Measurements from ENCODE around the gene OTUD4.
A peak's percentile ranks its signal among the peaks of the same experiment; 100 is the strongest.
"Not testable (repeated sequence)": the region's sequence is repeated elsewhere in the genome, so short reads cannot be mapped to it uniquely, and the experiment has no call there.

Gene OTUD4

GRCh38 chr4:145176641-145177432 lies 3.6 kb downstream of the OTUD4 start:
- no peak for DNase-seq (ENCODE audit: low spot score in 2 of 2)
- peaks cover 5% of the 10 kb centered on the region for H3K4me1 ChIP-seq
- in situ Hi-C loops (cut with MboI; ENCODE audit: low sequenced_read_pairs), result no loop called here
- H3K36me3 ChIP-seq (replicated peaks), result peaks cover 17% of the 10 kb centered on the region
- no peaks in the 10 kb centered on the region for H3K9me3 ChIP-seq
- H3K27me3 ChIP-seq (ENCODE audit: low read depth), result no peaks in the 10 kb centered on the region
- peak overlapping the region; percentile 85 for H3K4me3 ChIP-seq

- no peak for DNase-seq (ENCODE audit: low spot score in 2 of 2)
- Histone ChIP-seq H3K4me3 (no peak overlapping the region), H3K27me3 (ENCODE audit: low read depth) (no peaks in the 10 kb centered on the region), H3K36me3 (replicated peaks) (peaks cover 51% of the 10 kb centered on the region), H3K9me3 (no peaks in the 10 kb centered on the region), H3K4me1 (no peaks in the 10 kb centered on the region; the same call in 1 of the 2 replicates)
- in situ Hi-C loops (cut with MboI; ENCODE audit: low sequenced_read_pairs), result no loop called here
Observed at GRCh38 chr4:145171911-145172310, 8.5 kb downstream of the OTUD4 start.

- no peak overlapping the region for H3K4me3 ChIP-seq
- no peak for DNase-seq (ENCODE audit: low spot score in 2 of 2)
- H3K9me3 ChIP-seq, result no peaks in the 10 kb centered on the region
- H3K27me3 ChIP-seq (ENCODE audit: low read depth), result no peaks in the 10 kb centered on the region
- no peaks in the 10 kb centered on the region for H3K4me1 ChIP-seq
- in situ Hi-C loops (cut with MboI; ENCODE audit: low sequenced_read_pairs), result no loop called here
- H3K36me3 ChIP-seq (replicated peaks), result peaks cover 52% of the 10 kb centered on the region
Observed at GRCh38 chr4:145170223-145170622, 10.2 kb downstream of the OTUD4 start.

GRCh38 chr4:145168581-145169187 lies 11.7 kb downstream of the OTUD4 start:
- H3K9me3 ChIP-seq, result no peaks in the 10 kb centered on the region
- DNase-seq (ENCODE audit: low spot score in 2 of 2), result no peak
- peaks cover 56% of the 10 kb centered on the region for H3K36me3 ChIP-seq (replicated peaks)
- H3K4me3 ChIP-seq, result no peak overlapping the region
- H3K4me1 ChIP-seq, result no peaks in the 10 kb centered on the region
- in situ Hi-C loops (cut with MboI; ENCODE audit: low sequenced_read_pairs), result no loop called here
- no peaks in the 10 kb centered on the region for H3K27me3 ChIP-seq (ENCODE audit: low read depth)

GRCh38 chr4:145167887-145168286 lies 12.5 kb downstream of the OTUD4 start:
- in situ Hi-C loops (cut with MboI; ENCODE audit: low sequenced_read_pairs), result no loop called here
- Histone ChIP-seq H3K27me3 (ENCODE audit: low read depth) (no peaks in the 10 kb centered on the region), H3K4me1 (no peaks in the 10 kb centered on the region), H3K9me3 (no peaks in the 10 kb centered on the region), H3K4me3 (no peak overlapping the region), H3K36me3 (replicated peaks) (peaks cover 56% of the 10 kb centered on the region)
- DNase-seq (ENCODE audit: low spot score in 2 of 2), result no peak

GRCh38 chr4:145161549-145161948 lies 18.8 kb downstream of the OTUD4 start:
- in situ Hi-C loops (cut with MboI; ENCODE audit: low sequenced_read_pairs), result no loop called here
- DNase-seq (ENCODE audit: low spot score in 2 of 2), result no peak
- peaks cover 66% of the 10 kb centered on the region for H3K36me3 ChIP-seq (replicated peaks)
- H3K4me3 ChIP-seq, result no peak overlapping the region
- H3K9me3 ChIP-seq, result no peaks in the 10 kb centered on the region
- no peaks in the 10 kb centered on the region for H3K4me1 ChIP-seq
- no peaks in the 10 kb centered on the region for H3K27me3 ChIP-seq (ENCODE audit: low read depth)

GRCh38 chr4:145156986-145157385 lies 23.4 kb downstream of the OTUD4 start:
- no peak overlapping the region for H3K4me3 ChIP-seq
- no peaks in the 10 kb centered on the region for H3K9me3 ChIP-seq
- peaks cover 60% of the 10 kb centered on the region for H3K36me3 ChIP-seq (replicated peaks)
- peaks cover 10% of the 10 kb centered on the region for H3K4me1 ChIP-seq
- no peak for DNase-seq (ENCODE audit: low spot score in 2 of 2)
- in situ Hi-C loops (cut with MboI; ENCODE audit: low sequenced_read_pairs), result no loop called here
- no peaks in the 10 kb centered on the region for H3K27me3 ChIP-seq (ENCODE audit: low read depth)

GRCh38 chr4:145155268-145155870 lies 25.0 kb downstream of the OTUD4 start:
- Histone ChIP-seq H3K36me3 (replicated peaks) (peaks cover 57% of the 10 kb centered on the region), H3K4me1 (peaks cover 10% of the 10 kb centered on the region), H3K9me3 (no peaks in the 10 kb centered on the region), H3K4me3 (no peak overlapping the region), H3K27me3 (ENCODE audit: low read depth) (no peaks in the 10 kb centered on the region)
- in situ Hi-C loops (cut with MboI; ENCODE audit: low sequenced_read_pairs), result no loop called here
- DNase-seq (ENCODE audit: low spot score in 2 of 2), result no peak

GRCh38 chr4:145154573-145154972 lies 25.8 kb downstream of the OTUD4 start:
- in situ Hi-C loops (cut with MboI; ENCODE audit: low sequenced_read_pairs), result no loop called here
- no peaks in the 10 kb centered on the region for H3K27me3 ChIP-seq (ENCODE audit: low read depth)
- H3K9me3 ChIP-seq, result no peaks in the 10 kb centered on the region
- peak in 1 of 2 experiments; percentile 29 for DNase-seq (ENCODE audit: low spot score in 2 of 2)
- H3K4me3 ChIP-seq, result no peak overlapping the region
- peaks cover 58% of the 10 kb centered on the region for H3K36me3 ChIP-seq (replicated peaks)
- H3K4me1 ChIP-seq, result peaks cover 10% of the 10 kb centered on the region

GRCh38 chr4:145153904-145154298 lies 26.5 kb downstream of the OTUD4 start:
- no peaks in the 10 kb centered on the region for H3K27me3 ChIP-seq (ENCODE audit: low read depth)
- in situ Hi-C loops (cut with MboI; ENCODE audit: low sequenced_read_pairs), result no loop called here
- no peak overlapping the region for H3K4me3 ChIP-seq
- peaks cover 10% of the 10 kb centered on the region for H3K4me1 ChIP-seq
- no peaks in the 10 kb centered on the region for H3K9me3 ChIP-seq
- H3K36me3 ChIP-seq (replicated peaks), result peaks cover 58% of the 10 kb centered on the region
- DNase-seq (ENCODE audit: low spot score in 2 of 2), result no peak

- H3K4me1 ChIP-seq, result peaks cover 10% of the 10 kb centered on the region
- in situ Hi-C loops (cut with MboI; ENCODE audit: low sequenced_read_pairs), result no loop called here
- no peaks in the 10 kb centered on the region for H3K9me3 ChIP-seq
- DNase-seq (ENCODE audit: low spot score in 2 of 2), result no peak
- H3K36me3 ChIP-seq (replicated peaks), result peaks cover 57% of the 10 kb centered on the region
- H3K4me3 ChIP-seq, result no peak overlapping the region
- H3K27me3 ChIP-seq (ENCODE audit: low read depth), result no peaks in the 10 kb centered on the region
Observed at GRCh38 chr4:145153181-145153903, 27.0 kb downstream of the OTUD4 start.

- in situ Hi-C loops (cut with MboI; ENCODE audit: low sequenced_read_pairs), result no loop called here
- Histone ChIP-seq H3K4me1 (no peaks in the 10 kb centered on the region), H3K4me3 (no peak overlapping the region), H3K36me3 (replicated peaks) (peaks cover 72% of the 10 kb centered on the region), H3K27me3 (ENCODE audit: low read depth) (no peaks in the 10 kb centered on the region), H3K9me3 (no peaks in the 10 kb centered on the region)
- no peak for DNase-seq (ENCODE audit: low spot score in 2 of 2)
Observed at GRCh38 chr4:145148980-145149379, 31.4 kb downstream of the OTUD4 start.

- H3K4me1 ChIP-seq; in situ Hi-C loops (cut with MboI; ENCODE audit: low sequenced_read_pairs); H3K27me3 ChIP-seq (ENCODE audit: low read depth): not testable (repeated sequence)
Observed at GRCh38 chr4:145136219-145136618, 44.2 kb downstream of the OTUD4 start.

More at GRCh38 chr4:145136219-145136618, 44.2 kb downstream of the OTUD4 start:
- not testable (repeated sequence) for H3K4me3 ChIP-seq; H3K9me3 ChIP-seq; DNase-seq (ENCODE audit: low spot score in 2 of 2)
- peaks cover 44% of the 10 kb centered on the region for H3K36me3 ChIP-seq (replicated peaks)
